K562 (cell line): ENCODE results near the gene TOR1B. TPM values are rescaled to one million over a fixed set of nuclear protein-coding genes. Genes with fewer than 3 reads are reported as not detected.

Experiments
- ATAC-seq: fragments of 200-7000 bp; cut with Tn5 transposase; 3 replicates; pipeline ENCODE4 v1.9.1; 2020; ENCODE audit warnings: moderate library complexity
- BruUV-seq: library from RNA; stranded (reverse); fragments of 400-500 nt; replicated peaks from 2 replicates; lab custom pipeline; 2021; lab: Mats Ljungman, UMichigan
- CTCF ChIA-PET: fragments of 300-600 bp; formaldehyde crosslinking; extraction: SDS; loops from one replicate; lab custom pipeline; 2021; ENCODE audit warnings: low intra/inter-chr PET ratio; lab: Yijun Ruan, JAX
- POLR2A ChIA-PET: fragments of 300-600, 350-650 bp; sonication (Branson Sonifier 250); formaldehyde crosslinking; extraction: SDS; loops from one replicate; lab custom pipeline; 2021; ENCODE audit warnings: antibody characterized with exemption, inconsistent platforms; lab: Yijun Ruan, JAX
- DNase-seq, 4 experiments: peaks; one replicate each; pipeline versions ENCODE4 v3.0.0 to v3.0.0-alpha.2; 2011 to 2018; ENCODE audit warnings: low spot score in 3 of 4, mixed read lengths in 3 of 4; ENCODE audit errors: extremely low read depth in 1 of 4
- FAIRE-seq: peaks from 2 replicates; lab custom pipeline; 2011; peaks lifted over from hg19 to GRCh38; lab: Jason Lieb, UNC
- H2AFZ ChIP-seq: 2 replicates; pipeline ENCODE4 v1.6.0; 2011; ENCODE audit warnings: low read depth, low read length, control low read depth, inconsistent platforms
- H3K27ac ChIP-seq: fragments of 200-600 bp; 3 replicates; pipeline ENCODE4 v1.8.0; 2011; ENCODE audit warnings: low read depth, mild to moderate bottlenecking, control low read depth, inconsistent platforms, low read length, moderate library complexity, mixed read lengths; ENCODE audit errors: extremely low read depth
- H3K27me3 ChIP-seq, 2 experiments: fragments of 300-600 bp in 1 of 2; 2 replicates in 1 of 2; 3 replicates in 1 of 2; pipeline versions ENCODE4 v1.6.0 to v1.8.0; 2011; ENCODE audit warnings: inconsistent platforms in 2 of 2, low read length in 2 of 2, mild to moderate bottlenecking in 1 of 2, mixed read lengths in 1 of 2, moderate library complexity in 1 of 2; ENCODE audit not compliant: control insufficient read depth in 2 of 2, insufficient read depth in 2 of 2
- H3K36me3 ChIP-seq: fragments of 300-600 bp; 3 replicates; pipeline ENCODE4 v1.8.0; 2011; ENCODE audit warnings: mild to moderate bottlenecking, low read length, inconsistent platforms; ENCODE audit not compliant: control insufficient read depth, insufficient read depth
- H3K4me1 ChIP-seq, 2 experiments: fragments of 200-600 bp in 1 of 2; replicated peaks in 1 of 2; 2 replicates in 1 of 2; 3 replicates in 1 of 2; pipeline versions ENCODE4 v1.5.1 to v1.8.0; 2011; ENCODE audit warnings: inconsistent platforms in 2 of 2, low read length in 2 of 2, mild to moderate bottlenecking in 1 of 2, mixed read lengths in 1 of 2, moderate library complexity in 1 of 2; ENCODE audit not compliant: control insufficient read depth in 2 of 2, insufficient read depth in 2 of 2
- H3K4me2 ChIP-seq: 2 replicates; pipeline ENCODE4 v1.6.1; 2011; ENCODE audit warnings: low read length, control low read depth, inconsistent platforms, mixed read lengths; ENCODE audit not compliant: insufficient read depth
- H3K4me3 ChIP-seq: fragments of 200-600 bp; sonication (generic), shearing (Covaris generic); 2 replicates; pipeline ENCODE4 v1.5.1; 2016; ENCODE audit warnings: control low read depth, inconsistent platforms
- H3K79me2 ChIP-seq: fragments of 200-600 bp; 3 replicates; pipeline ENCODE4 v1.8.0; 2011; ENCODE audit warnings: low read length, inconsistent platforms; ENCODE audit not compliant: control insufficient read depth, insufficient read depth
- H3K9ac ChIP-seq, 2 experiments: 2 replicates each; pipeline versions ENCODE4 v1.6.0 to v1.6.1; 2011; ENCODE audit warnings: low read depth in 2 of 2, low read length in 2 of 2, control low read depth in 1 of 2, inconsistent platforms in 1 of 2, mild to moderate bottlenecking in 1 of 2, mixed read lengths in 1 of 2; ENCODE audit not compliant: insufficient read depth in 1 of 2
- H3K9me1 ChIP-seq: one replicate; pipeline ENCODE4 v1.6.0; 2011; ENCODE audit warnings: inconsistent platforms, mild to moderate bottlenecking, low read length, moderate library complexity; ENCODE audit not compliant: control insufficient read depth, insufficient read depth
- H3K9me3 ChIP-seq: replicated peaks from 2 replicates; pipeline ENCODE4 v1.5.1; 2011; ENCODE audit warnings: low read depth, low read length, inconsistent platforms; ENCODE audit not compliant: control insufficient read depth, insufficient read depth
- H4K20me1 ChIP-seq: replicated peaks from 2 replicates; pipeline ENCODE4 v1.6.1; 2011; ENCODE audit warnings: low read length, inconsistent platforms, mixed read lengths; ENCODE audit not compliant: control insufficient read depth, insufficient read depth
- EHMT2 ChIP-seq: fragments of 450-650 bp; IDR thresholded peaks from 2 replicates; pipeline ENCODE4 v1.6.1; 2018; ENCODE audit warnings: antibody characterized with exemption
- FOS ChIP-seq: IDR thresholded peaks from 3 replicates; pipeline ENCODE4 v1.6.1; 2011; ENCODE audit not compliant: insufficient read length; ENCODE audit errors: extremely low read depth
- POLR2AphosphoS5 ChIP-seq: IDR thresholded peaks from 2 replicates; pipeline ENCODE4 v1.6.1; 2011; ENCODE audit warnings: mild to moderate bottlenecking, low read depth, low read length, moderate library complexity; ENCODE audit not compliant: control insufficient read depth, insufficient read depth
- RAD21 ChIP-seq, 2 experiments: fragments of 250-450 bp in 1 of 2; fragments of 450-650 bp in 1 of 2; sonication (Bioruptor Pico) in 1 of 2; formaldehyde crosslinking in 1 of 2; IDR thresholded peaks in 1 of 2; conservative IDR thresholded peaks in 1 of 2; 2 replicates each; pipeline versions ENCODE4 v1.4.0 to v1.8.0; 2020 to 2022; ENCODE audit warnings: mild to moderate bottlenecking in 2 of 2, moderate library complexity in 1 of 2
- SFPQ ChIP-seq: fragments of 200-400 bp; formaldehyde crosslinking; IDR thresholded peaks from 2 replicates; pipeline ENCODE4 v1.6.1; 2017; ENCODE audit warnings: mild to moderate bottlenecking, low read depth, low read length, moderate library complexity
- SIX5 ChIP-seq, 2 experiments: IDR thresholded peaks; 2 replicates each; pipeline ENCODE4 v1.6.1; 2011; ENCODE audit warnings: low read length in 2 of 2, borderline replicate concordance in 1 of 2, low read depth in 1 of 2, mild to moderate bottlenecking in 1 of 2, moderate library complexity in 1 of 2; ENCODE audit not compliant: insufficient read depth in 1 of 2
- ZNF511 ChIP-seq: sonication (generic); formaldehyde crosslinking; IDR thresholded peaks from 2 replicates; pipeline ENCODE4 v1.8.0; 2022; ENCODE audit warnings: mild to moderate bottlenecking, missing genetic modification reagents
- WGBS: fragments of 100-300 bp; shearing (Covaris generic); methylation state at CpG from one replicate; pipeline ENCODE4 v1.1.6; 2016; ENCODE audit warnings: low coverage, mixed read lengths; ENCODE audit not compliant: insufficient coverage; ENCODE audit errors: missing lambda C conversion rate; 5-methylcytosine and 5-hydroxymethylcytosine counted together
- in situ Hi-C: fragments of 300-500 bp; cut with MboI; formaldehyde crosslinking; loops from 4 replicates; pipeline ENCODE4 v1.15.0; 2018; ENCODE audit warnings: inconsistent platforms, mixed read lengths
- intact Hi-C: fragments of 100-400 bp; cut with micrococcal nuclease; formaldehyde crosslinking; loops from 2 replicates; pipeline ENCODE4 v1.14.2; 2022
- polyA plus RNA-seq, 8 experiments: library from polyadenylated mRNA; depleted of rRNA in 4 of 8; stranded (reverse) in 5 of 8; unstranded in 3 of 8; fragments of >200 nt; fragmentation: Nextera tagmentation in 2 of 8; fragmentation: Illumina TruSeq in 1 of 8; extraction: Ambion mirVana in 2 of 8; extraction: Trizol in 1 of 8; gene quantifications; 2 replicates each; pipeline versions ENCODE4 v1.2.1 to v1.2.3, GENCODE V29; 2011 to 2014; ENCODE audit warnings: inconsistent platforms in 1 of 8, missing spikeins in 1 of 8
- total RNA-seq, 7 experiments: library from RNA; depleted of rRNA in 6 of 7; stranded (reverse); fragments of >200 nt in 6 of 7; fragmentation: Illumina TruSeq in 2 of 7; extraction: Trizol in 2 of 7; gene quantifications; 2 replicates each; pipeline versions ENCODE4 v1.2.1 to v1.2.3, GENCODE V29; 2011 to 2021; ENCODE audit warnings: low replicate concordance in 1 of 7
- TF ChIP-seq, protein P1 (sequence below): fragments of 250-450 bp; sonication (Bioruptor Pico); IDR thresholded peaks from 2 replicates; pipeline ENCODE4 v1.8.0; 2021; ENCODE audit warnings: moderate library complexity, mild to moderate bottlenecking, inconsistent platforms
- TF ChIP-seq, protein P2 (sequence below): fragments of 450-650 bp; conservative IDR thresholded peaks from 2 replicates; pipeline ENCODE4 v1.6.1; 2016; ENCODE audit warnings: missing genetic modification characterization, low read depth, mild to moderate bottlenecking, control low read depth, missing compliant biosample characterization

TOR1B gene
- total and polyA plus RNA-seq, 9 of the 15 experiments (the other 6 are each of a cell fraction or from before 2014, with no cell fraction given) = 4.2 to 36.5 (median 24.6) TPM

DNA sequence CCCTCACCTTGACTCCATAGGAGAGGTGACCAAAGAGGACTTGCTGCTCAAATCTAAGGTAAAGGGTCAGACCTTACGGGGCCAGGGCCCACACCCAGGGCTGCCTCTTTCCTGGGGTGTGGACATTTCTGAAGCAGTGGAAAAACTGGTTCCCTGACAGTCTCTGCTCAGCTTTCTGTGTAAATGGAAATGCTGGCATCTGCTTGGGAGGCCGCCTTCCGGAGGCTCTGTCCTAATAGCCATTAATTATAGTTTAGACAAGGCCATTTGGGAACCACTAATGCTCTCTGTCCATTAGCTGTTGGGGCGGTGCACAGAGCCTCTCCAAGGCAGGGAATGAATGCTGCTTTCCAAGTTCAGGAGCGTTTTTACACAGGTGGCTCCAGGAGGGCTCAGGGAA is 49.6 kb downstream of the TOR1B start:
- Histone ChIP-seq H3K9me1 (no peaks in the 10 kb centered on the region), H3K4me3 (no peak overlapping the region), H3K27ac (no peak overlapping the region), H3K27me3 (no peaks in the 10 kb centered on the region), H3K79me2 (peaks cover 11% of the 10 kb centered on the region; the same call in 2 of the 3 replicates), H3K4me2 (no peak overlapping the region), H2AFZ (no peak overlapping the region), H3K4me1 (peaks cover 14 to 18% of the 10 kb centered on the region in 2 experiments; a peak in 4 of 5 replicates), H3K36me3 (peaks cover 83% of the 10 kb centered on the region), H3K9me3 (no peaks in the 10 kb centered on the region), H4K20me1 (no peaks in the 10 kb centered on the region), H3K9ac (no peak overlapping the region; a peak in 1 of 4 replicates)
- ChIA-PET CTCF (no interaction called here), POLR2A (interaction anchor here (1.9 to 7.5 kb wide), 4 partner anchors 8 to 16 kb away, joined by 5 to 91 read pairs (median 9); no protein-coding TSS in a partner anchor)
- no TSS peak for BruUV-seq
- intact Hi-C loops (no loop called here), in situ Hi-C loops (no loop called here)
- FAIRE-seq = no peak
- 67% methylated on average over 5 of the region's 5 CpGs for WGBS
- TF ChIP-seq POLR2AphosphoS5 (no peak), FOS (no peak), ZNF511 (CRISPR knock-in tag) (no peak), SFPQ (no peak), RAD21 (CRISPR knock-in tag; conservative IDR thresholded peaks at IDR 0.05 in 1 of 2, IDR thresholded peaks at IDR 0.05 in 1 of 2) (no peak), SIX5 (IDR thresholded peaks at IDR 0.05; ENCODE audit: borderline replicate concordance in 1 of 2, insufficient read depth in 1 of 2, low read depth in 1 of 2, low read length in 2 of 2) (no peak), EHMT2 (no peak)
- TF ChIP-seq, protein P1, sequence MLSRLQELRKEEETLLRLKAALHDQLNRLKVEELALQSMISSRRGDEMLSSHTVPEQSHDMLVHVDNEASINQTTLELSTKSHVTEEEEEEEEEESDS (CRISPR knock-in tag) = no peak
- TF ChIP-seq, protein P2, sequence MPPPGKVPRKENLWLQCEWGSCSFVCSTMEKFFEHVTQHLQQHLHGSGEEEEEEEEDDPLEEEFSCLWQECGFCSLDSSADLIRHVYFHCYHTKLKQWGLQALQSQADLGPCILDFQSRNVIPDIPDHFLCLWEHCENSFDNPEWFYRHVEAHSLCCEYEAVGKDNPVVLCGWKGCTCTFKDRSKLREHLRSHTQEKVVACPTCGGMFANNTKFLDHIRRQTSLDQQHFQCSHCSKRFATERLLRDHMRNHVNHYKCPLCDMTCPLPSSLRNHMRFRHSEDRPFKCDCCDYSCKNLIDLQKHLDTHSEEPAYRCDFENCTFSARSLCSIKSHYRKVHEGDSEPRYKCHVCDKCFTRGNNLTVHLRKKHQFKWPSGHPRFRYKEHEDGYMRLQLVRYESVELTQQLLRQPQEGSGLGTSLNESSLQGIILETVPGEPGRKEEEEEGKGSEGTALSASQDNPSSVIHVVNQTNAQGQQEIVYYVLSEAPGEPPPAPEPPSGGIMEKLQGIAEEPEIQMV (tag) = no peak
- no peak for DNase-seq
- ATAC-seq = no peak
